ENCODE data around the gene CERCAM. TPM values are rescaled to one million over a fixed set of nuclear protein-coding genes. Genes with fewer than 3 reads are reported as not detected.
A peak's percentile ranks its signal among the peaks of the same experiment; 100 is the strongest.
"Not testable (repeated sequence)": the region's sequence is repeated elsewhere in the genome, so short reads cannot be mapped to it uniquely, and the experiment has no call there.

Gene CERCAM
- polyA plus RNA-seq, 1 donor (not counting 4 experiments of a cell fraction or from before 2014, with no cell fraction given): 15.9 TPM

- no peaks in the 10 kb centered on the region for H3K9me3 ChIP-seq (ENCODE audit: control insufficient read depth, low read depth, low read length)
- no peaks in the 10 kb centered on the region for H3K9me1 ChIP-seq (ENCODE audit: control insufficient read depth, extremely low read depth, insufficient read depth, low read length)
- DNase-seq (ENCODE audit: low read depth, low spot score) (no peak), FAIRE-seq (no peak)
- no peaks in the 10 kb centered on the region for H3K36me3 ChIP-seq (ENCODE audit: control insufficient read depth in 2 of 2, extremely low read depth in 1 of 2, insufficient read depth in 2 of 2, low read length in 2 of 2)
- no peaks in the 10 kb centered on the region for H3K79me2 ChIP-seq (ENCODE audit: control insufficient read depth, insufficient read depth, low read length)
- dilution Hi-C loops (cut with MboI; ENCODE audit: extremely low pct_ligation_motif_present, low sequenced_read_pairs): no loop called here
- no peak overlapping the region for H3K4me3 ChIP-seq (ENCODE audit: control insufficient read depth in 2 of 3, extremely low read depth in 1 of 3, insufficient read depth in 2 of 3, low read depth in 1 of 3, low read length in 3 of 3)
- peaks cover 27% of the 10 kb centered on the region for H3K27me3 ChIP-seq (ENCODE audit: control insufficient read depth, extremely low read depth, insufficient read depth, low read length)
- H3K4me1 ChIP-seq (ENCODE audit: control insufficient read depth, extremely low read depth, insufficient read depth, low read length): peaks cover 4% of the 10 kb centered on the region
- no peaks in the 10 kb centered on the region for H4K20me1 ChIP-seq (ENCODE audit: control insufficient read depth, extremely low read depth, insufficient read depth, low read length)
- H2AFZ ChIP-seq (ENCODE audit: control insufficient read depth, low read length): no peak overlapping the region
- no peak overlapping the region for H3K9ac ChIP-seq (ENCODE audit: control insufficient read depth, extremely low read depth, insufficient read depth, low read length)
- H3K4me2 ChIP-seq (ENCODE audit: control insufficient read depth, extremely low read depth, insufficient read depth, low read depth, low read length): no peak overlapping the region
- TF ChIP-seq EZH2 (IDR thresholded peaks at IDR 0.05; ENCODE audit: low read length): no peak
- peak; percentile 61 to 74 (median 74) for TF ChIP-seq CTCF (optimal IDR thresholded peaks at IDR 0.05 in 1 of 3, IDR thresholded peaks at IDR 0.05 in 1 of 3, conservative IDR thresholded peaks at IDR 0.05 in 1 of 3; ENCODE audit: extremely low read depth in 1 of 3, insufficient read depth in 2 of 3, low read length in 3 of 3)
- no peak overlapping the region for H3K27ac ChIP-seq (ENCODE audit: control insufficient read depth, insufficient read depth, low read length)
These were observed 8.4 kb upstream of the CERCAM start for GRCh38 chr9:128412120-128412790.

- H3K79me2 ChIP-seq (ENCODE audit: control insufficient read depth, insufficient read depth, low read length); DNase-seq (ENCODE audit: low read depth, low spot score); FAIRE-seq; H3K9me1 ChIP-seq (ENCODE audit: control insufficient read depth, extremely low read depth, insufficient read depth, low read length); H4K20me1 ChIP-seq (ENCODE audit: control insufficient read depth, extremely low read depth, insufficient read depth, low read length); H3K36me3 ChIP-seq (ENCODE audit: control insufficient read depth in 2 of 2, extremely low read depth in 1 of 2, insufficient read depth in 2 of 2, low read length in 2 of 2); H3K9ac ChIP-seq (ENCODE audit: control insufficient read depth, extremely low read depth, insufficient read depth, low read length); H3K4me1 ChIP-seq (ENCODE audit: control insufficient read depth, extremely low read depth, insufficient read depth, low read length); H3K9me3 ChIP-seq (ENCODE audit: control insufficient read depth, low read depth, low read length); H3K4me2 ChIP-seq (ENCODE audit: control insufficient read depth, extremely low read depth, insufficient read depth, low read depth, low read length); H3K27ac ChIP-seq (ENCODE audit: control insufficient read depth, insufficient read depth, low read length); dilution Hi-C loops (cut with MboI; ENCODE audit: extremely low pct_ligation_motif_present, low sequenced_read_pairs); H3K4me3 ChIP-seq (ENCODE audit: control insufficient read depth in 2 of 3, extremely low read depth in 1 of 3, insufficient read depth in 2 of 3, low read depth in 1 of 3, low read length in 3 of 3); H2AFZ ChIP-seq (ENCODE audit: control insufficient read depth, low read length): not testable (repeated sequence)
- H3K27me3 ChIP-seq (ENCODE audit: control insufficient read depth, extremely low read depth, insufficient read depth, low read length): peaks cover 22% of the 10 kb centered on the region
These were observed 6.9 kb upstream of the CERCAM start for GRCh38 chr9:128413728-128414127.

- Histone ChIP-seq H4K20me1 (ENCODE audit: control insufficient read depth, extremely low read depth, insufficient read depth, low read length) (no peaks in the 10 kb centered on the region), H3K9me1 (ENCODE audit: control insufficient read depth, extremely low read depth, insufficient read depth, low read length) (no peaks in the 10 kb centered on the region), H2AFZ (ENCODE audit: control insufficient read depth, low read length) (no peak overlapping the region), H3K36me3 (ENCODE audit: control insufficient read depth in 2 of 2, extremely low read depth in 1 of 2, insufficient read depth in 2 of 2, low read length in 2 of 2) (no peaks in the 10 kb centered on the region), H3K4me2 (ENCODE audit: control insufficient read depth, extremely low read depth, insufficient read depth, low read depth, low read length) (no peak overlapping the region), H3K27me3 (ENCODE audit: control insufficient read depth, extremely low read depth, insufficient read depth, low read length) (peaks cover 18% of the 10 kb centered on the region), H3K27ac (ENCODE audit: control insufficient read depth, insufficient read depth, low read length) (no peak overlapping the region), H3K9ac (ENCODE audit: control insufficient read depth, extremely low read depth, insufficient read depth, low read length) (no peak overlapping the region), H3K4me3 (ENCODE audit: control insufficient read depth in 2 of 3, extremely low read depth in 1 of 3, insufficient read depth in 2 of 3, low read depth in 1 of 3, low read length in 3 of 3) (no peak overlapping the region), H3K4me1 (ENCODE audit: control insufficient read depth, extremely low read depth, insufficient read depth, low read length) (peaks cover 11% of the 10 kb centered on the region), H3K9me3 (ENCODE audit: control insufficient read depth, low read depth, low read length) (no peaks in the 10 kb centered on the region), H3K79me2 (ENCODE audit: control insufficient read depth, insufficient read depth, low read length) (no peaks in the 10 kb centered on the region)
- FAIRE-seq (no peak), DNase-seq (ENCODE audit: low read depth, low spot score) (no peak)
- peak in 2 of 3 experiments; percentile 7 to 9 for TF ChIP-seq CTCF (optimal IDR thresholded peaks at IDR 0.05 in 1 of 3, IDR thresholded peaks at IDR 0.05 in 1 of 3, conservative IDR thresholded peaks at IDR 0.05 in 1 of 3; ENCODE audit: extremely low read depth in 1 of 3, insufficient read depth in 2 of 3, low read length in 3 of 3)
- TF ChIP-seq EZH2 (IDR thresholded peaks at IDR 0.05; ENCODE audit: low read length): no peak
- dilution Hi-C loops (cut with MboI; ENCODE audit: extremely low pct_ligation_motif_present, low sequenced_read_pairs): no loop called here
These were observed 6.2 kb upstream of the CERCAM start for GRCh38 chr9:128414461-128414860.

Measured in keratinocyte (primary cell).